HG02981 (cell line): ENCODE data around the gene COL5A2.

Experiments used
- ATAC-seq: cut with Tn5 transposase; IDR thresholded peaks from one replicate; pipeline ENCODE4 v1.9.1; 2021; ENCODE audit warnings: mild to moderate bottlenecking, moderate library complexity; ENCODE audit not compliant: unreplicated experiment

The COL5A2 gene

DNA sequence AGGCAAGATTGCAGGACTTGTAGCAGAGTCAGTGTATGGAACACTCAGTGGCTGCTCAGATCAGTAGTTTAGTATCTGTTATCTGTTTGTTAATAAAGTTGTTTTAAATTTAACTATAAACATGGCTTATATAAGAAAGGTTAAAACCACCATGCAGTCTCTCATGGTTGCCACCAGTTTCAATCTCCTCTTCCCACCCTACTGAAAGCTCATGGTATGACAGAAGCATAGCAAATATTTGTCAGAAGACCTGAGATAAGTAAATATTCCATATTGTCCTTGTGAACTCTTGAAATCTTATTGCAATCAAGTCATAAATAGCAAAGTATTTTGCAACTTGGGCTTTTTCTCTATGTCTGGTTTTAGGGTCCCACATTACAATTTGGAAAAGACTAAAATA lies 2.1 kb upstream of the COL5A2 start:
- no peak for ATAC-seq

DNA sequence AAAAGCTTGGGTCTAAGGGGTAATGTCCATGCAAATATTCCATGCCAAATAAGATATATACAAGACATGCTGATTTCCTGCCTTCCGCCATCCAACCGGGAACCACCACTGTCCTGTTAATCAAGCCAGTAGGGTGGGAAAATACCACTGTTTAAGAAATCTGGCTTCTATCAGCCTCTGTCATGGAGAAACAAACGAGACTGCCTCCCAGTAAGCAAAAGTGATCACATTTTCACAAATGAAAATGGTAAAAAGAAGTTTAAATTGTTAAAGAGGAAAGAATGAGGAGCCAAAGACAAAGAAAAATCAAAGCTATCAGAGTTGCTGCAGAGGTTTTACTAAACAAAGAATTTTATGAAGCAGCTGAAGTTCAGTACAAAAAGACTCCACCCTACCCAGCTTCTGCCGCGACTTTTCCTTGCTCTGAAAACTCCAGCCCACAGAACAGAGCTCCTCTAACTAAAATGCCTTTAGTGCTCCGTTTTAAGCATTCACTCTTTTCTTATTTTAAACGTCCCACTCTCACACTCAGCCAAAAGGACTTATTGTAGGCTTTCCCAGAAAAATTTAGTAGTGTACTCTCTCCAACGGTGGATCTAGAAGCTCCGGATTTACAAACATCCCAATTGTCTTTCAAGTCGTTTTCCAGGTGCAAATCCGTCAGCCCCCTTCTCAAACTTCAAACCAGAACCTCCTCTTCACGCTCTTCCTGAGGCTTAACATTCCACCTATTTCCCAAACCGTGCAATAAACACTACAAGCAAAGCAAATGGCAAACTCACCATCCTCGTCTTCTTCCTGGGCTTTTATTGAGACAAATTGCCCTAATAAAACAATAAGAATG lies 613 bp downstream of the COL5A2 start:
- ATAC-seq = no peak

DNA sequence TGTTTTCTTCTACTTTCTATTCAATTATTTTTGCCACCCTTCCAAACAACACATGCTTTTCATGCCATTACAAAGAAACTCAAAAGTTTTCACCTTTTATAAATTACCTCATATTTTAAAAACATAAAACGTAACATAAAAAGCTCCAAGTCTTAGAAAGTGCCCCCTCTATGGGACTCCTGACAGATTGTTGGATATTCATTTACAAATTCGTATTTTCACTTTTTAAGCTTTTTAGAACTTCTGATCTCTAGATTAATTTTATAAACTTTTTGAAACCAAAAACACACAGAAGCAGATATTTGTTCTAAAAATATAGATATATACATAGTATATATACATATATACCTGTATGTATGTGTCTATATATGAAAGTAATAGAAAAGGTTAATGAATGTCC lies 1.5 kb downstream of the COL5A2 start:
- ATAC-seq = no peak

DNA sequence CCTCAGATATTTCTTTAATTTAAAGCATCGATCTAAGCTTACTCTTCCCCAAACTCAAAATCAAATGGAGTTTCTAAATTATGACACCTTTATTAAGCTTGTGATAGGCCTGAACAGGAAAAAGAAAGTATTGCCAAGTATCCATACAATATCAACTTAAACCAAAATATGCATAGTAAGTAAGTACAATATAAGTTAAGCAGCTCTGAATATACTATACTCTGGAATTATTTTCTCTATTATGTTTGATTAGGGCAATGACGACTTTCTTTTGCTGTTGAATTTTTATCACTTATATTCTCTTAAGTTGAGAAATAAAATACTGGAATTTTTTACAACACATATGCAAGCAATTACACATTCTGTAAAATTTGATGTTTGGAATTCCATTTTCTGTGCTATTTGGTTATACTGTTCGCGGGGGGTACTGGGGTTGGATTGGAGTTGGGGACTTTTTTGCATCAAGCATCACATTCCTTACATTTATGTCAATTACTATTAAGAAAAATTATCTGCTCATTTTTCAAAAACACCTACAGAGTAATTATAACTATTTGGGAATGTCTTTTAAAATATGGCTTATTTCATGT lies 2.2 kb downstream of the COL5A2 start:
- no peak for ATAC-seq

DNA sequence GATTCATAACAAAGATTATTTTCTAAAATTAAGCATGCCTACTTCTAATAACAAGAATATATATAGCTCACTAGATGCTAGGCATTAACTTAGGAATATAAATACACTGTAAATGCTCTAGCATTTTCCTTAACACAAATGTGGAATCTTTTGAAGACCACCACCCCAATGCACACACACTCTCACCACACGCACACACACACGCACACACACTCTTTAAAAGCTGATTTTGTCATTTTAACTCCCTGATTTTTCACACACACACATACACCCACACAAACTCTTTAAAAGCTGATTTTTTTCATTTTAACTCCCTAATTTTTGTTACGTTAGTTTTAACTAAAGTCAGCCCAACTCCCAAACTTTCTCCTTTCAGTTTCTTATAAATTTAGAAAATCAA lies 3.0 kb downstream of the COL5A2 start:
- ATAC-seq = no peak

DNA sequence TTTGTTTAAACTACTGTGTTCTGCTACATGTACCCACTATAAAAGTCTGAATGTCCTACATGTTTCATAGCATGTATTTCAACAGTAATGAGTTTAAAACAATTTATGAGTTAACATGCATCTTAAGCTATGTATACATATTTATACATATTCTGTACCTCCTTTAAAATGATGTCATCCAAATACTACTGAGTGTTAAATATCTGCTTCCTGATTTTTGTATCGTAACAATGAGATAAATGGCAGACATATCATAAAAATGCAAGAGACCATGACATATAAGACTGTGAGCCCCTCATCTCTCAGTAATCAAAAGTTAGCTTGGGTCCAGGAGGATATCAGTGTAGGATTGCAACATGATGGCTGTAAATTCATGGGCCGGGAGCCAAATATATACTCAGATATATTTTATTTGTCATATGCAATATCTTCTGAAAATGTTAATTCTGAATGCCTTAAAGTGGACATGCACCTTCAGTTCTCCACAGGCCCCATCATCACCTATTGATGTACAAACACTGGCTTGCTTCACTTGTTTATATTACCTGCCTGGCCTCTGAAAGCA lies 3.6 kb downstream of the COL5A2 start:
- ATAC-seq = no peak

DNA sequence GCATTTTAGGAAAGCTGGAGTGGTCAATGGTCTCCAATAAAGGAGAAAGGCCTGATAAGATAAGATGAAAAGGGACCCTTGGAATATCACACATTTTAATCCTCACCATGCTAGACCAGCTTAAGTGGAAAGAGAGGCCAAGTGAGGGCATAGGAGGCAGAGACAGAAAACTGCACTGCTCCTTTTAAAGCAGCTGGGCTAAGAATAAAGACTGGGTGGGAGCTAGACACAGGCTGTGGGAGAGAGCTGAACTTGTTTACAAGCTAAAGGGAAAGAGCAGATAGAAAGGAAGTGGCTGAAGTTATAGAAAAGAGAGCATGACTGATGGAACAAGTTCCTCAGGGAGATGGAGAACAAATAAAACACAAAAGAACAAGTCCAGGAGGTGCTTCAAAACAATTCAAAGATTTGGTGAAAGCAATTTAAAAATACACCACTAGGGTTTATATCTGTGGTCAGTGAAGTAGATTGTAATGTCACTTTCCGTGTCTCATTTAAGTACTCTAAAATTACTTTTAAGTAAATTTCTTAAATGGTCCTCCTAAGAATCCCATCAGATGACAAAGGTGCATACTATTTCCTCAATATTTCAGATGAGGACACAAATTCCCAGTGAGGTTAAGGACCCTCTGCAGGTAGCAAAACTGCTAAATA lies 7.5 kb downstream of the COL5A2 start:
- no peak for ATAC-seq

DNA sequence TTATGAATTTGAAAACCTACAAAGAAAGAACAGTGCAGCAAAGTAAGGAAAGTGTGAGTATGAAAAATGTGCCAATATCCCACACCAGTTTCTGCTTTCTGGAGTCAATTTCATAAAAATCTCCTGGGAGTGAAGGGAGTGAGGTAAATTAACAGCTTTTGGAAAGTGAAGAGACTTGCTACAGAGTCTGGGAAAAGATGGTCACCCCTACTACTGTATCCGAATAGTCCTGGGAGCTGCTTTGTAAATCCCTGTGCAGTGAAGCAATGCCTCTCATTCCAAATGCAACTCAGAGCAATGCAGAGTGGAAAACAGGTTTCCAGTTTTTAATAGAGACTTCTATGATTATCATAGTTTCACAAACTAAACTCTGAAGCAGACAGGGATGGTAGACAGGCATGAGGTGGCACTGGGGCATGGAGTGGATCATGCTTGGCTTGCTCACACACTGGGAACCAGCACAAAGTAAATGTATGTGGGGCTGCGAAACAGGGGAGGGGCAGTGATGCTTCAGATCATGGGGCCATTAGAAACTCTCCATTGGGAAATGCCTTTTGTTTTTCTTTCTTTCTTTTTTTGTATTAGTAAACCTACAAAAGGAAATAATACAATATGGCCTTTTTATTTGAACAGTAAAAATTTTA lies 10.6 kb downstream of the COL5A2 start:
- no peak for ATAC-seq

DNA sequence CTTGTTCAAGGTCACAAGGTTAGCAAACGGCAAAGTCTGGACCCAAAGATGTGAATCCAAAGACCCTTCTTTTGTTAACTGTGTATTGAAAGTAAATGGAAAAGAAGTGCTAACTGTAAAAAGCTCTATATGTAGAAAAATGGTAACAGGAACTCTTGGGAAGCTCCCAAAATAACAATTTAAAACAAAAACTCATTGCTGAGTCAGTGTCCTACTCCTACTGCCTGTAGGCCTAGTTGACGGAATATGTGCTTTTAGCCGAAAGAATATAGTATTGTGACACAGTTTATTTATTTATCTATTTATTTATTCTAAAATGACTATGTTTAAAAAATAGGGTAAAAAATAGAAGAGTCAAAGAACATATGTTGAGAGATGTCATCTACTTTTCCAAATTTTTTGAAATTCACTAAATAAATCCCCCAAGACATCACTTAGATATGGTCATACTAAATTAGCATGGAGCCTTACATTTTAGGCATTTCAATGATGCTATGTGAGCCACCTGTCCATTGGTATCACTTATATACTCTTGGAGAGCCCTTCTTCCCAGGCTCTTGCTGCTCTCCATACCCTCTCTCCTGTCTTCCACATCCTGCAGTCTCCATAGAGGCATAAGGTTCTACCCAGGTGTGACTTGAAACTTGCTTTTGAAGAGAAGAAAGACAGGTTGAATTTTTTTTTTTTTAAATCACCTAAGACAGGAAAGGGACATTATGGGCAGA lies 13.7 kb downstream of the COL5A2 start:
- no peak for ATAC-seq

DNA sequence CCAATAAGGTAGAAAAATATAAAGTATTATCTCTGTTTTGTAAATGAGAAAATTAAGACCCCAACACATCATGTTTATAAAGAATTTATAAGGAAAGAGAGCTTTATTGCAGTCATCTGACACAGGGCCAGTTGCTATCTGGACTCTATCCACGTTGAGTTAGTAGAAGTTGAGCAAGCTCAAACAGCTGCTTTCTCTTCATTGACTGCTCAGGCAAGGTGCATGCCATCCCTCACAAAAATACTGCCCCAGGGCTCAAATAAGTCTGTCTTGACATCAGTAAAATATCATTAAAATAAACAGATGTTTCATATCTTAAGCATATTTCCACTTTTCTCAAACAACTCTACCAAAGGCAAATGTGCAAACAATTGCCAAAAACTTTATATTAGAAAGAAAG lies 14.8 kb downstream of the COL5A2 start:
- ATAC-seq = no peak

DNA sequence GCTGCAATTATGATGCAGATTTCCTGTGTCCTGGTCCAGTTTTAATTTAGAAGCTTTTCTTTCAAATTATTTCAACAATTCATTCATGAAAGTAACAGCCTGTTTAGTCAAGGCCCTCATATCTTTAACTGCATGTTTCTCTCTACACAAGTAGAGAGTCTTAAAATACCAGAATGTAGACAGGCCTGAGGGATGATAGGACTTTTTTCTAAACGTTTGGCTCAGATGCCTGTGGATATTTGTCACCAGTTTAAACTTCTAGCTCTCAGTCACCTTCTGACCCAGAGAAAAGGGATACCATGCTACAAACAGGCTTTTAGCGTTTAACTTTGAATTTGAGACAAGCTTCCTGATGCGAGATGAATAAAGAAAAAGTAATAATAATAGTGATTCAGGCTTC lies 15.7 kb downstream of the COL5A2 start:
- no peak for ATAC-seq

DNA sequence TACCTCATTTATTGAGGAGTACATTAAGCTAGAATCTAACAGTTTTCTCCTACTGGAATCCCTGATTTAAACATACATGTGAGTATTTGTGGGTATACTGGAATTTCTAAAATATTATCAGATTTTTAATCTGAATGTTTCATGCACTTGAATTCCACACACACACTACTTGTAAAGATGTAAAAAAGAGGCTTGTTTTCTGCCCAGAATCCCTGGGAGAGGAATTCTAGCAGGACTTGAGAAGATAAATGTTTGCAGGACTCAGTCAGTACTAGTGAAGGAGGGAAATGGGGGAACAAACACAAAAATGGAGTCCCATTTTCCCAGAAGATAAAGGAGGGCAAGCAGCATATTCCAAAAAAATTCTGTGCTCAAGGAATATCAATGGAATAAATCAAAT lies 17.0 kb downstream of the COL5A2 start:
- no peak for ATAC-seq

DNA sequence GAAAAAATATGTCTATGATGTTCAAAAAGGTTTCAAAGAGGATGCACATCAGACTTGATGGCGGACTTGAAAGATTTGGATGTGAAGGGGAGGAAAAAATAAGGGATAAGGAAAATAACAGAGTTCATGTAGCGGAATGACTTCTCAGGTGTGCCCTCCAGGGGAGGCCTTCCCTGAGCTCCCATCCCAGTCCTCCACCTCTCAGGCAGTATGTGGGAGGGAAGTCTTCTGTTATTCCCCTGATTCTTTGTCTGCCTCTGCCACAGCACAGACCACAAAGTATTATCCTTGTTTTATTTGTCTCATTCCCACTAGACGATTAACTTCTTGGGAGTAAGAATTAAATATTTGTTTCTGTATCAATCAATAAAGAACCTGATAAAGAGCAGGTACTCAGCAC lies 17.7 kb downstream of the COL5A2 start:
- no peak for ATAC-seq

DNA sequence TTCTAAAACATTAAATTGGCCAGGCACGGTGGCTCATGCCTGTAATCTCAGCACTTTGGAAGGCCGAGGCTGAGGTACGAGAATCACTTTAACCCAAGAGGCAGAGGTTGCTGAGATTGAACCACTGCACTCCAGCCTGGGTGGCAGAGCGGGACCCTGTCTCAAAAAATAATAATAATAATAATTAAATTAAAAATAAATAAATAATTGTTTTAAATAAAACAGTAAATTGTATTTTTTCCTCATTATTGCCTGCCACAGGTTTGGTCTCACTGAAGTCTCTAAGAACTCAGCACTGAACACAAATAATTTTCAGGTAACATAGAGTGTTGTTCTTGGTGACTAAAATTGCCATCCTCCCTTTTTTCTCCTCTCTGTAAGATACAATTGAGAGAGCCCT lies 19.8 kb downstream of the COL5A2 start:
- no peak for ATAC-seq

DNA sequence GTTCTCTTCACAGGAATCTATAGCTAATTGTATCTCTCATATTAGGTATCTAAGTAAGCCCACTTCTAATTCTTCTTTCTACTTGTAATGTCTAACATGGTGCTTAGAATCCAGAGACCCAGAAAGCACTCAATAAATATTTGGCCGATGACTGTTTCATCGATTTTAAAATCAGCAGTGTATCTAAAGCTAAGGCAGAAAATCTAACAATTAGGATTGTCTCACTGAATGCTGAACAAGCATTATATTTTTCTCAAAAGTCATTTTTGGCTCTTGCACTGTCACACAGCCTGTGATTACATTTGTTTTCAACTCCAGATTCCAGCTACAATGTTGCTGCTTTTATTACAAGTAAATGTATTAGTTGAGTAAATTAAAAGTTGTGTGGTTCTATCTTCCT lies 20.3 kb downstream of the COL5A2 start:
- ATAC-seq = no peak

DNA sequence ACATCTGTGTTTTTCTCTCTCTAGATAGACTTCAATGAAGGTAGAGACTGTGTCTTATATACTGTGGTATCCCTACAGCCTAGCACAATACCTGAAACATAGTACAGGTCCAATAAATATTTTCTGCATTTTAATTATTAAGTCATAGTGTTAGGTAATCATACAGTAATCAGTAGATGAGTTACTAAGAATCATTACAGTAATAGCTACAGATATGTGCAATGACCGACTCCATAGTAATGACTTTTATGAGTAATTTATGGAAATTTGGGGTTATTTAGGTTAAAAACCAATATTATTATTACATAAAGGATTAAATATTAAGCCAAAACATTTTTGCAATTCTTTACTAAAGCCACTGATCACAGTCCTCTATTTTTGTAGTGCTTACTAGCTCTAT lies 21.6 kb downstream of the COL5A2 start:
- peak; percentile 69 for ATAC-seq

DNA sequence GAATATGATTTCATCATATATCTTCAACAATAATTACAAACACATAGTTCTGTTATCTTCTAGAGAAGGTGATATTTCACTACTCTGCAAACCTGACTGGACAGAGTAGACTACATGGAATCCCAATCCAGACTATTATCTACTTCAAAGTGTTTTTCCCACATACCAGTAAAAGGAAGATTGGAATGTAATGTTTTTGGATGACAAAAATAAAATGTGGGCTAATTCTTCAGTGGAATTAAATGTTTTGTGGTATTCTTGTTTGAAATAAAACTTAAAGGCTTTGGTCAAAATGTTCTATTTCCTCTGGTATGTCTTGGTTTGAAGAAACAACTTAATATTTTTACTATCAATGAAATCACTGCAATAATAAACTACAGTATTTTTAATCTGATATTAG lies 22.1 kb downstream of the COL5A2 start:
- ATAC-seq = no peak

DNA sequence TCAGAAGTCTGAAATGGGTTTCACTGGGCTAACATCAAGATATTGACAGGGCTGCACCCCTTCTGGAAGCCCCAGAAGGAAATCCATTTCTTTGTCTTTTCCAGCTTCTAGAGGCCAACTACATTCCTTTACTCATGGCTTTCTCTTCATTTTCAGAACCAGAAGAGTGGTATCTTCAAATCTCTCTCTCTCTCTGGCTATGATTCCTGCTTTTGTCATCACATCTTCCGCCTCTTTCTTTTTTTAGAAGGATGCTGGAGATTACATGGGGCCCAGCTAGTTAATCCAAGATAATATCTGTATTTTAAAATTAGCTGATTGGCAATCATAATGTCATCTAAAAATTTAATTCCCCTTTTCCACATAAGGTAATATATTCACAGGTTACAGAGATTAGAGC lies 23.8 kb downstream of the COL5A2 start:
- ATAC-seq = no peak

DNA sequence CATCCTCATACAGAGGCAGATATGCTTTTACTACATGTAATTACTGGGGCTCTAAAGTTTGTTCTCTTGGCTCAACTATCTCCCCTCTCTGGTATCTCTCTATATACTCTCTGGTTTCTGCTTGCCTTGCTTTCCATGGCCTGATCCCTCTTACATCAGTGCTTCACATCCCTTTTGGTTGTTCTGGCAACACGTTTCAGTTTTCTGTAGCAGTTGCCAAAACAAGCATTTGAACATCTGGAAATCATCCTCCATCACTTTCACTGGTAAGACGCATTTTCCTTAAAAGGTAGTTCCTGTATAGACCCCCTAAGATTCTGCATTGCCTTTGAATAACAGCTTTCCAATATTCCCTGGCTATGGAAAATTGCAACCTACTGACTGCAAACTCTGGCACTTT lies 25.9 kb downstream of the COL5A2 start:
- ATAC-seq = no peak

DNA sequence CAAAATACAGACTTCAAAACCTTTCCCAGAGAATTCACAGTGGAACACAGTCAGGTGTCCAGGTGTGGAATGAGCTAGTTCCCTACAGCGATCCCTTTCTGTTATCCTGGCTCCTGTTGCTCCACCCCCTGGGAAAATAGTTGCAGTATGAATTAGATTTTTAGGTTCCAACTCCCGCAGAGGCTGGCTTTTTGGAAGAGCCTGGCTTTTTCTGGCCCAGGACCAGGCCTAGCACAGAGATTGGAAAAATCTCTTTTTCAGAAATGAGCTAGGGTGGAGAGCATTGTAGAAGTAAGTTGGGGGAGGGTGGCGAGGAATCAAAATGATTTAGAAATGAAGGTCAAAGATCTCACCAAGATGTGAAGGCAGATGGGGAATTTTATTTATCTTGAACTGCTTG lies 27.1 kb downstream of the COL5A2 start:
- ATAC-seq = no peak

DNA sequence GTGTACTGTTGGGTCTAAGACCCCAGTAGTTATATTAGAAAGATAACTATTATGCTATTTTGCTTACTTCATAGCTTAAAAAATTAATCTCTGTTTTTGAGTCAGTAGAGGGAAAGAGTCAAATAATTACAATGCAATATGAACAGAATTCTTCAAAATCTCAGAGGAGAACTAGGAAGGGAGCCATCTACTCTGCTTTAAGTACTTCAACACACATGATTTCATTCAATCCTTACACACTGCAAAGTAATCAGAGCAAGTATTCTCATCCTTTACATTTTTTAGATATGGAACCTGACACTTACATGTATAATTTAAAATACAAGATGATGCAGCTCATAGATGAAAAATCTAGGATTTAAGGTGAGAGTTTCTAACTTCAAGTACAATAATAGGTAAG lies 27.7 kb downstream of the COL5A2 start:
- ATAC-seq = no peak
